Fibroblast of mammary gland (primary cell): ENCODE results near the gene CAPS.

ENCODE experiments used
- DNase-seq: peaks from one replicate; pipeline ENCODE4 v3.0.0-alpha.2; 2010; ENCODE audit warnings: low read depth
- H3K4me3 ChIP-seq: 2 replicates; pipeline ENCODE4 v1.5.1; 2011; ENCODE audit warnings: low read depth, mild to moderate bottlenecking, low read length, moderate library complexity; ENCODE audit not compliant: control insufficient read depth
- CTCF ChIP-seq: conservative IDR thresholded peaks from 2 replicates; pipeline ENCODE4 v1.5.1; 2011; ENCODE audit warnings: low read depth, low read length, inconsistent platforms; ENCODE audit not compliant: control insufficient read depth, insufficient read depth

CAPS gene

GRCh38 chr19:5922161-5922545 lies 8.1 kb downstream of the CAPS start:
- TF ChIP-seq CTCF = no peak
- H3K4me3 ChIP-seq = no peak overlapping the region
- no peak for DNase-seq

- no peak for TF ChIP-seq CTCF
- no peak for DNase-seq
- H3K4me3 ChIP-seq = no peak overlapping the region
Observed at GRCh38 chr19:5923356-5923755, 9.3 kb downstream of the CAPS start.

GRCh38 chr19:5925830-5926427 lies 11.9 kb downstream of the CAPS start:
- no peak overlapping the region for H3K4me3 ChIP-seq
- no peak for TF ChIP-seq CTCF
- DNase-seq = no peak

GRCh38 chr19:5926641-5927440 lies 12.8 kb downstream of the CAPS start:
- TF ChIP-seq CTCF = no peak
- no peak overlapping the region for H3K4me3 ChIP-seq
- peak; percentile 96 for DNase-seq

- no peak for TF ChIP-seq CTCF
- no peak overlapping the region for H3K4me3 ChIP-seq
- DNase-seq = no peak
Observed at GRCh38 chr19:5927441-5927821, 13.4 kb downstream of the CAPS start.

- DNase-seq = no peak
- no peak for TF ChIP-seq CTCF
- no peak overlapping the region for H3K4me3 ChIP-seq
Observed at GRCh38 chr19:5929179-5929578, 15.1 kb downstream of the CAPS start.
